ENCODE results near the gene ACOT11. TPM values are rescaled to one million over a fixed set of nuclear protein-coding genes. Genes with fewer than 3 reads are reported as not detected.

The ACOT11 gene
- total RNA-seq, 2 donors from 2014 or later = 43.3 to 82.5 TPM

DNA sequence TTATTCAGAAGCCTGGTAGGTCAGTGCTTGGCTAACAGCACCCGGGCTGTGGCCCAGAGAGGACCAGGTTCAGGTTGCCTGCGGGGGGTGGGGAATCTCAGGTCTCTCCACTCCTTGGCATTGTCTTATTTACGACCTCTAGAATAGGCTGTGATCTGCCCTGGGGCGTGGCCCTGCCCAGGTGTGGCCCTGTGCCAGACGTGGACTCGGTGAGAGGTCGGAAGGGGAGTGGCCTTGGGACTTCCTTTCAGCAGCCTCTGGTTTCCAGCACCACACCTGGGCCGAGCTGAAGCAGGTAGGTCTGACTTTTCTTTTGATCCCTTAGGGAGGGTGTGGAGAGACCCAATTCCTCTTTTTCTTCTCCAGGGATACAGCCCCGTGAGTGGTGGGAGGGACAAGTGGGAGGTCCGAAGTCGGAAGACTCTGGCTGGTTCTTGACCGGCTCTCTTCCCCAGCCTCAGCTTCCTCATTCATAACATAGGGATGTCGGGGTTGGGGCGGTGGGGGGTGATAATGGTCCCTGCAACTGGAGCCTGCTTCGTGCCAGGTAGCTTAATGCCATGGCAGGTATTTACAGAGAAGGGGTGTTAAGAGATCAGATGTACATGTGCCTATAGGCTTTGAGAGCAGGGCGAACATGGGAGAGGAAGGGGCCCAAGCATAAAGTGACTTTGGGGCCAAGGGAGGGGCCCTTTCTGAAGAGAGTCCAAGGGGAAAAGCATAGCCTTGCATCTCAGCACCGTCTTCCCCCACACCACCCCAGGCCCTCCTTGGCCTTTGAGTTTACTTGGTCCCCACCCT lies 16.5 kb downstream of the ACOT11 start:
- H3K9ac ChIP-seq (ENCODE audit: low read depth in 2 of 2, low read length in 2 of 2) = peak overlapping the region; percentile 13 to 74
- peak; percentile 97 for DNase-seq
- no peaks in the 10 kb centered on the region for H3K27me3 ChIP-seq
- peak overlapping the region; percentile 63 for H3K27ac ChIP-seq
- peaks cover 3% of the 10 kb centered on the region for H3K4me1 ChIP-seq
- intact Hi-C loops (cut with DNase I) = no loop called here
- H3K9me3 ChIP-seq = no peaks in the 10 kb centered on the region
- H3K36me3 ChIP-seq = no peaks in the 10 kb centered on the region
- TF ChIP-seq, protein P1, sequence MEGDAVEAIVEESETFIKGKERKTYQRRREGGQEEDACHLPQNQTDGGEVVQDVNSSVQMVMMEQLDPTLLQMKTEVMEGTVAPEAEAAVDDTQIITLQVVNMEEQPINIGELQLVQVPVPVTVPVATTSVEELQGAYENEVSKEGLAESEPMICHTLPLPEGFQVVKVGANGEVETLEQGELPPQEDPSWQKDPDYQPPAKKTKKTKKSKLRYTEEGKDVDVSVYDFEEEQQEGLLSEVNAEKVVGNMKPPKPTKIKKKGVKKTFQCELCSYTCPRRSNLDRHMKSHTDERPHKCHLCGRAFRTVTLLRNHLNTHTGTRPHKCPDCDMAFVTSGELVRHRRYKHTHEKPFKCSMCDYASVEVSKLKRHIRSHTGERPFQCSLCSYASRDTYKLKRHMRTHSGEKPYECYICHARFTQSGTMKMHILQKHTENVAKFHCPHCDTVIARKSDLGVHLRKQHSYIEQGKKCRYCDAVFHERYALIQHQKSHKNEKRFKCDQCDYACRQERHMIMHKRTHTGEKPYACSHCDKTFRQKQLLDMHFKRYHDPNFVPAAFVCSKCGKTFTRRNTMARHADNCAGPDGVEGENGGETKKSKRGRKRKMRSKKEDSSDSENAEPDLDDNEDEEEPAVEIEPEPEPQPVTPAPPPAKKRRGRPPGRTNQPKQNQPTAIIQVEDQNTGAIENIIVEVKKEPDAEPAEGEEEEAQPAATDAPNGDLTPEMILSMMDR (IDR thresholded peaks at IDR 0.05) = no peak
- H3K4me3 ChIP-seq = peak overlapping the region; percentile 7

DNA sequence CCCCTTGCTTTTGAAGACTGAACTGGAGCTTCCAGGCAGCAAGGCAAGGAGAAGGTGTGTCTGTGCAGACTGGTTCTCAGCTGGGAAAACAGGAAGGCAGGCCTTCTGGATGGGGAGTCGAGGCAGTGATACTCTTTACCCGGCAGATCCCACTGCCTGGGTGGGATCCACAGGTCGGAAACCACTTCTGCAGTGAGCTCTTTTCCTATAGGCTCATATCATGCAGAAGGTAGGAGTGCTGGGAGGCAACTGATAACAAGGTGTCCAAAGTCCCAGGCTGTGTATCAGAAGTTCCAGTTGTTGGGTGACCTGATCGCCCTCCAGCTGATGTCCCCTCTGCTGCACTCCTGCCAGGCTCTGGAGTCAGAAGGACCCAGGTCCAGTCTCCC lies 17.1 kb downstream of the ACOT11 start:
- peak overlapping the region; percentile 13 to 74 for H3K9ac ChIP-seq (ENCODE audit: low read depth in 2 of 2, low read length in 2 of 2)
- peak overlapping the region; percentile 63 for H3K27ac ChIP-seq
- intact Hi-C loops (cut with DNase I) = no loop called here
- no peaks in the 10 kb centered on the region for H3K27me3 ChIP-seq
- H3K9me3 ChIP-seq = no peaks in the 10 kb centered on the region
- H3K4me3 ChIP-seq = peak overlapping the region; percentile 7
- no peaks in the 10 kb centered on the region for H3K36me3 ChIP-seq
- peak; percentile 65 for DNase-seq
- peaks cover 3% of the 10 kb centered on the region for H3K4me1 ChIP-seq
- TF ChIP-seq, protein P1 (IDR thresholded peaks at IDR 0.05) = no peak

DNA sequence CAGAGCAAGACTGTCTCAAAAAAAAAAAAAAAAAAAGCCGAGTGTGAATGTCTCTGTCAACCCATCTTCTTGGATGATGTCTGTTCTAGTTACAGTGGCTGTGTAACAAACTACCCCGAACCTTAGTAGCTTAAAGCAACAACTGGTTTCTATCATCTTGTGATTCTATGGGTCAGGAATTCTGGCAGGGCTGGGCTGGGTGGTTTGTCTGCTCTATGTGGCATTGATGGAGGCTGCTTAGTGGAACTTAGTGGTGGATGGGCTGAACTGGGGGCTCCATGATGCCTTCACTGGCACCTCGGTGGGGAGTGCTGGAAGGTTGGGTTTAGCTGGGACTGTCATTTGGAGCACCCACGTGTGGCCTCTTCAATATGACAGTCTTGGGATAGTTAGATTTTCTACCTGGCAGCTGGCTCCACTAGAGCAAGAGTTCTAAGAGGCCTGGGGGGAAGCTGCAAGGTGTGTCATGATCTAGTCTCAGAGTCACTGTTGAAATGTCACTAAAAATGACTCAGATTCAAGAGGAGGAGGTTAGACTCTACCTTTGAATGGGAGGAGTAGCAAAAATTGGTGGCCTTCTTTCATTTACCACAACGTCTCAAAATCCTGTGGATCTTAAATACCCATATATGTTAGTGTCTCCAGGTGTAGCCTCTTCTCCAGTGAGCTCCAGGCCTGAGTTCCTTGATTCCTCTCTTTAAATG lies 18.6 kb downstream of the ACOT11 start:
- H3K36me3 ChIP-seq = no peaks in the 10 kb centered on the region
- H3K9me3 ChIP-seq = no peaks in the 10 kb centered on the region
- no peak overlapping the region for H3K4me3 ChIP-seq
- no peak for DNase-seq
- peaks cover 3% of the 10 kb centered on the region for H3K4me1 ChIP-seq
- H3K9ac ChIP-seq (ENCODE audit: low read depth in 2 of 2, low read length in 2 of 2) = no peak overlapping the region
- TF ChIP-seq, protein P1 (IDR thresholded peaks at IDR 0.05) = no peak
- no peaks in the 10 kb centered on the region for H3K27me3 ChIP-seq
- no peak overlapping the region for H3K27ac ChIP-seq
- intact Hi-C loops (cut with DNase I) = no loop called here

DNA sequence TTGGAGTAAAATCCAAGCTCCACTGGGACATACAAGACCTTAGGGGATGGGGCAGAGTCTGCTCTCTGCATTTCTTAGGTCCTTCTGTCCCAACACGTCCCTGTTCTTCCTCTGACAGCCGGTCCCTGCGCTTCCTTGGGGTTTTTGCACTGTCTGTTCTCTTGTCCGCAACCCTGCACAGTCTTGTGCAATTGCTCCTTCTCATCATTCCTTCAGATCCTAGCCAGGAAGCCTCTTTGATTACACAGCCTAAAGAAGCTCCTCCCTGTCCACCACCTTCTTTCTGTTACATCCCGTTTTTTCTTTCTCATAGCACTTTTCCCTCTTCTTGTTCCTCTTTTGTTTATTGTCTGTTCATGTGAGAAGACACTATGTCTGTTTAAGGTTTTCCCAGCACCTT lies 19.9 kb downstream of the ACOT11 start:
- Histone ChIP-seq H3K4me1 (peaks cover 3% of the 10 kb centered on the region), H3K36me3 (no peaks in the 10 kb centered on the region), H3K27ac (no peak overlapping the region), H3K9ac (ENCODE audit: low read depth in 2 of 2, low read length in 2 of 2) (no peak overlapping the region), H3K4me3 (no peak overlapping the region), H3K27me3 (no peaks in the 10 kb centered on the region), H3K9me3 (no peaks in the 10 kb centered on the region)
- no peak for DNase-seq
- TF ChIP-seq, protein P1 (IDR thresholded peaks at IDR 0.05) = no peak
- intact Hi-C loops (cut with DNase I) = no loop called here

DNA sequence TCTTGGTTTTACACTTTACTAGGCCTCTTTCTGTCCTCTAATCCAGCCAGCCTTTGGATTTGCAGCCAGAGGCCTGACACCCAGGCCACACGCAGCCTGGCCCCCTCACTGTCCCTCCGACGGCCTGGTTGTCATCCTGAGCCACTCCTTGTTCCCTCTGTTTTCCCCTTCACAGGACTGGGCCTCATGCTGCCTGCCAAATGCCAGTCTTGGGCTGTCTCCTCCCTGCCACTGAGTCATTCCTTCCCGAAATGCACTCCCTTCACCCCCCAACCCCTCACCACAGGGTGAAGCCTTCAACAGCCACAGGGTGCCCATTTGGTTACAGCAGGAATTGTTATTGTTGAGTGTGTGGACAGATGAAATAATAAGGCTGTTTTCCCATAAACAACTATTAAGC lies 21.3 kb downstream of the ACOT11 start:
- no peak overlapping the region for H3K4me3 ChIP-seq
- H3K36me3 ChIP-seq = no peaks in the 10 kb centered on the region
- TF ChIP-seq, protein P1 (IDR thresholded peaks at IDR 0.05) = no peak
- H3K9me3 ChIP-seq = no peaks in the 10 kb centered on the region
- DNase-seq = no peak
- H3K27me3 ChIP-seq = no peaks in the 10 kb centered on the region
- H3K4me1 ChIP-seq = no peaks in the 10 kb centered on the region
- intact Hi-C loops (cut with DNase I) = no loop called here
- H3K9ac ChIP-seq (ENCODE audit: low read depth in 2 of 2, low read length in 2 of 2) = no peak overlapping the region
- no peak overlapping the region for H3K27ac ChIP-seq
